ENCODE data around the gene PLXNA4. TPM values are rescaled to one million over a fixed set of nuclear protein-coding genes. Genes with fewer than 3 reads are reported as not detected.

Gene PLXNA4
- total and polyA plus RNA-seq, 3 donors from 2014 or later, result 3.4 to 5.5 (median 3.8) TPM

- TF ChIP-seq CTCF (IDR thresholded peaks at IDR 0.05), result peak; percentile 86 to 88 (median 86)
- TF ChIP-seq POLR2A (IDR thresholded peaks at IDR 0.05), result no peak
- H3K4me1 ChIP-seq, result peaks cover 13% of the 10 kb centered on the region
- no peaks in the 10 kb centered on the region for H3K27me3 ChIP-seq
- 6% methylated on average over 20 of the region's 20 CpGs for WGBS, 2 donors
- intact Hi-C loops (cut with DNase I; ENCODE audit: low total_unique reads), result no loop called here
- no peak overlapping the region for H3K27ac ChIP-seq
- no peaks in the 10 kb centered on the region for H3K36me3 ChIP-seq (ENCODE audit: low read depth, missing control alignments)
- DNase-seq, result peak; percentile 88
- no peak overlapping the region for H3K4me3 ChIP-seq
- H3K9me3 ChIP-seq, result no peaks in the 10 kb centered on the region
These were observed 257.6 kb downstream of the PLXNA4 start for GRCh38 chr7:132318352-132319318.

GRCh38 chr7:132317701-132318351 is 258.4 kb downstream of the PLXNA4 start:
- intact Hi-C loops (cut with DNase I; ENCODE audit: low total_unique reads), result no loop called here
- no peaks in the 10 kb centered on the region for H3K36me3 ChIP-seq (ENCODE audit: low read depth, missing control alignments)
- H3K4me1 ChIP-seq, result peaks cover 13% of the 10 kb centered on the region
- no peak for DNase-seq
- H3K27me3 ChIP-seq, result no peaks in the 10 kb centered on the region
- 76 to 78% methylated on average over 7 of the region's 7 CpGs for WGBS, 2 donors
- H3K4me3 ChIP-seq, result no peak overlapping the region
- no peak overlapping the region for H3K27ac ChIP-seq
- TF ChIP-seq CTCF (IDR thresholded peaks at IDR 0.05), result no peak
- TF ChIP-seq POLR2A (IDR thresholded peaks at IDR 0.05), result no peak
- H3K9me3 ChIP-seq, result no peaks in the 10 kb centered on the region

- no peaks in the 10 kb centered on the region for H3K9me3 ChIP-seq
- no peaks in the 10 kb centered on the region for H3K27me3 ChIP-seq
- H3K4me3 ChIP-seq, result no peak overlapping the region
- no peak overlapping the region for H3K27ac ChIP-seq
- intact Hi-C loops (cut with DNase I; ENCODE audit: low total_unique reads), result no loop called here
- 86 to 96% methylated on average over 4 of the region's 4 CpGs for WGBS, 2 donors
- no peak for DNase-seq
- H3K4me1 ChIP-seq, result no peaks in the 10 kb centered on the region
- no peaks in the 10 kb centered on the region for H3K36me3 ChIP-seq (ENCODE audit: low read depth, missing control alignments)
- no peak for TF ChIP-seq POLR2A (IDR thresholded peaks at IDR 0.05)
- TF ChIP-seq CTCF (IDR thresholded peaks at IDR 0.05), result no peak
These were observed 263.7 kb downstream of the PLXNA4 start for GRCh38 chr7:132312531-132313055.

GRCh38 chr7:132311733-132312132 is 264.5 kb downstream of the PLXNA4 start:
- no peaks in the 10 kb centered on the region for H3K27me3 ChIP-seq
- TF ChIP-seq POLR2A (IDR thresholded peaks at IDR 0.05) (no peak), CTCF (IDR thresholded peaks at IDR 0.05) (no peak)
- DNase-seq, result no peak
- no peaks in the 10 kb centered on the region for H3K4me1 ChIP-seq
- no peak overlapping the region for H3K4me3 ChIP-seq
- H3K27ac ChIP-seq, result no peak overlapping the region
- no peaks in the 10 kb centered on the region for H3K36me3 ChIP-seq (ENCODE audit: low read depth, missing control alignments)
- no peaks in the 10 kb centered on the region for H3K9me3 ChIP-seq
- 92 to 93% methylated on average over 2 of the region's 2 CpGs for WGBS, 2 donors
- intact Hi-C loops (cut with DNase I; ENCODE audit: low total_unique reads), result no loop called here
